HFF-Myc (cell line): ENCODE measurements around the gene ACTR6.

Source experiments
- DNase-seq: peaks from one replicate; pipeline ENCODE4 v3.0.0-alpha.2; 2011; ENCODE audit warnings: low read depth; ENCODE audit errors: extremely low read depth
- H3K4me3 ChIP-seq: replicated peaks from 2 replicates; pipeline ENCODE4 v1.5.1; 2011; ENCODE audit warnings: low read depth, mild to moderate bottlenecking, control low read depth, low read length
- CTCF ChIP-seq: IDR thresholded peaks from 2 replicates; pipeline ENCODE4 v1.5.1; 2012; ENCODE audit warnings: mild to moderate bottlenecking, low read depth, low read length, control low read depth; ENCODE audit errors: missing control alignments

ACTR6 gene

DNA sequence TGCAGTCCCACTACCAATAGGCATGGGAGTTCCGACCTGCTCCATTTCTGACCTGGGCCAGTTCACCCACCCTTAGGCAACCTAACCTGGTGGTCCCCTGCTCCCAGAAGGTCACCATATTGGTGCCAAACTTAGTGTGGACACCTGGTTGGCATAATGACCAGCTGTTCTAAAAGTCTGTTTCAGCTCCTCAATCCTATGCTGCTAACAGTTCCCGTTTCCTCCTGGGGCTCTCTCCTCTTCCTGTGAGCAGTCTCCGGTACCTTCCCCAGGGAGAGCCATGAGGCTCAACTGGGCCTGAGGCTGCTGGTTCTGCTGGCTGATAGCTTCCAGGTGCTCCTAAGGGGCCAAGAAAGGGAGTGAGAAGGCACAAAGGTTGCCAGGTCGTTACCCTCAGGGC lies 42.1 kb upstream of the ACTR6 start:
- no peak overlapping the region for H3K4me3 ChIP-seq
- DNase-seq = no peak
- TF ChIP-seq CTCF = no peak

GRCh38 chr12:100159391-100160104 lies 41.1 kb upstream of the ACTR6 start:
- DNase-seq = no peak
- no peak for TF ChIP-seq CTCF
- H3K4me3 ChIP-seq = no peak overlapping the region

DNA sequence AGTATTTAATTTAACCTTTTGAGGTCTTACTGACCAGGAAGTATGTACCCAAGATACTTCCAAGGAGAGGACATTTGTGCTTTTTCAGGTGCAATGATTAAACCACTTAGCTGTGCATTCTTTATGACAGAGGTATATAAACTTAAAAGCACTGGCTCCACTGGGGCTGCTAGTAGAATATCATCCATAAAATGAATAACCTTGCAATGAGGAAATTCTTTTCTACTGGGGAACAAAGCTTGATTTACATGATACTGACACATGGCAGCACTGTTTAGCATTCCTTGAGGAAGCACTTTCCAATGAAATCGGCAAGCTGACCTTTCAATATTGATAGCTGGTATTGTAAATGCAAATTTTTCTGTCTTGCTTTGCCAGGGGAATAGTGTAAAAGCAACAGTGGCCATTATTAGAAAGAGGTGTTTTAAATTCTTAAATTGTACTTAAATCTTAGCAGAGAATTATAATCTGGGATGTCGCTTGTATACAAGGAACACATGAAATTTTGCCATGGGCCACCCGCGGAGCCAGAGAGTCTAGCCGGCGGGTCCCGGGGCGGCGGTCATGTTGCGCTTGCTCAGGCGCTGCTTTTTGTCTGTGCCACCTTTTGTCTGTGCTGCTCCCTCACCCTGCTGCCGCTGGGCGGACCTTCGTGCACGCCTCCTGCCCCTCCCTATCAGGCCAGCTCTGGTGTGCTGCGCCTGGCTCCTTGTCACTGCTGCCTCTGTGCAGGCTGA lies 37.0 kb upstream of the ACTR6 start:
- peak overlapping the region; percentile 13; the same call in 1 of the 2 replicates for H3K4me3 ChIP-seq
- no peak for DNase-seq
- no peak for TF ChIP-seq CTCF

DNA sequence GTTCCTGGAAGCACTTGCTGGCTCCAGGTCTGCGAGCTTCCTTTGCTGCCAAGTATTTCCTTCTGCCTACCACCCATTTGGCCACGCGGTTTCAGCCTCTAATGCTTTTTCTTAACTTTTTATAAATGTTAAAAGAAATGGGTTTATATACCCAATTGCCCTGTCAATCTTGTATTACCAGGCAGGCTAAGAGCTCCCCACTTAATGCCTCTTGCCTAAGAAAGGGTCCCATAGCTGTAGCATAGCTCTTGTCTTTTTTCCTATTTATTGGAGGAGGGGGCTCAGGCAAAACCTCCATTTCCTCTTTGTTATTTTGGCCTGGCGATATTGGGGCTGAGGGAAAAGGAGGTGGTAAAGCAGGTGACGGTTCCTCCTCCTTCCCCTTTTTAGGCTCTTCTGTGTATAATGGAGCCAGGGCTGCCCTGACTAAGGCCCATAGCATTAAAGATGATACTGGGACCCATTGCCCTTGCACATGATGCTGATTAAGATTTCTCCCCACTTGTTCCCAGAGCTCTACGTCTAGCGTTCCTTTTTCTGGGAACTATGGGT lies 36.4 kb upstream of the ACTR6 start:
- DNase-seq = no peak
- no peak for TF ChIP-seq CTCF
- 0 out of 2 replicates have a peak overlapping the region, but pooled peaks have one; percentile 13 for H3K4me3 ChIP-seq

DNA sequence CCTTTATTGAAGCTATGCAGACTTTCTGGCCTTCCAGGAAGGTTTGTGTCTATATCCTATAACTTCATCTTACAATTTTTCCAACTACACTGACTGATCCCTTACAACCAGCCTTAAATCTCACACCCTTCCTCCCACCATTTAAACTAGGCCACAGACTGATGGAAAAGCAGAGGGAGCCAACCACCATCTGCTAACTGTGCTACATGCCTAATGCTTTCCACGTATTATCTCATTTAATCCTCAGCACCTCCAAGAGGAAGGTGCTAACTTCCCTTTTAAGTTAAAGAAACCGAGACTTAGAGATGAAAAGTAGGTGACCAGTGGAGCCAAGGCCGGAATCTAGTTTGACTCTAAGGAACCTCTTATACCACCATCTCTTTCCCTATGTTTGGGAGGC lies 35.3 kb upstream of the ACTR6 start:
- H3K4me3 ChIP-seq = no peak overlapping the region
- TF ChIP-seq CTCF = no peak
- no peak for DNase-seq

DNA sequence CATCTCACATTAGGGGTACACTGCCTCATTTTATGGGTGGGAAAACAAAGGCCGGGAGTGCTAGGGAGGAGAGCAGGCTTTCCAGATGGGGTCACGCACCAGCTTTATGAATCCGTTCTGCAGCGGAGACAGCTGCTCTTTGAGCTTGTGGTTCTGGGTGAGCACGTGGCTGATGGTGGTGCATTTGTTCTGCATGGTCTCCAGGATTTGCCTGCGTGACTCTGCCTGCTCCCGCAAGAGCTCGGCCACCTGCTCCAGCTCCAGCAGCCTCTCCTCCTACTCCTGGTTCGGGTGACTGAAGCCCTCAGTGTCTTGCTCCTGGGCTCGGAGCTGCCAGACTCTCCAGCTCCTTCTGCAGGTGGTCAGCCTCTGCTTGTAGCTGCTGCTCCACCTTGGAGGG lies 34.4 kb upstream of the ACTR6 start:
- TF ChIP-seq CTCF = no peak

More for the DNA sequence above, 34.4 kb upstream of the ACTR6 start:
- DNase-seq = no peak
- H3K4me3 ChIP-seq = no peak overlapping the region
